Mesothelial cell of epicardium (in vitro differentiated cells): Measurements from ENCODE around the gene MAD1L1. TPM values are rescaled to one million over a fixed set of nuclear protein-coding genes. Genes with fewer than 3 reads are reported as not detected.

Experiments used
- DNase-seq, 2 experiments: peaks; one replicate each; pipeline ENCODE4 v3.0.0; 2021; ENCODE audit warnings: low spot score in 2 of 2; ENCODE audit not compliant: unreplicated experiment in 2 of 2
- H3K27ac Mint-ChIP-seq: 2 replicates; pipeline ENCODE4 v1.8.0; 2021; ENCODE audit warnings: mixed read lengths
- H3K27me3 Mint-ChIP-seq: 2 replicates; pipeline ENCODE4 v1.8.0; 2021; ENCODE audit warnings: low read depth, mixed read lengths
- H3K36me3 Mint-ChIP-seq: 2 replicates; pipeline ENCODE4 v1.8.0; 2021; ENCODE audit warnings: mixed read lengths
- H3K4me1 Mint-ChIP-seq: 2 replicates; pipeline ENCODE4 v1.8.0; 2021; ENCODE audit warnings: mixed read lengths
- H3K4me3 Mint-ChIP-seq: 2 replicates; pipeline ENCODE4 v1.8.0; 2021; ENCODE audit warnings: mild to moderate bottlenecking, moderate library complexity, mixed read lengths
- H3K9me3 Mint-ChIP-seq: 2 replicates; pipeline ENCODE4 v1.8.0; 2021; ENCODE audit warnings: mixed read lengths
- CTCF ChIP-seq: fragments of 200-600 bp; sonication (generic); IDR thresholded peaks from one replicate; pipeline ENCODE4 v1.5.0; 2021; ENCODE audit warnings: antibody characterized with exemption; ENCODE audit not compliant: unreplicated experiment
- total RNA-seq: library from RNA; stranded (reverse); gene quantifications from 3 replicates; pipeline ENCODE4 v1.2.1, GENCODE V29; 2021

MAD1L1 gene
- total RNA-seq, 1 donor from 2014 or later, result 45.0 TPM

- no peak for DNase-seq
- H3K36me3 Mint-ChIP-seq, result no peaks in the 10 kb centered on the region
- H3K4me3 Mint-ChIP-seq, result no peak overlapping the region
- no peak overlapping the region for H3K27ac Mint-ChIP-seq
- TF ChIP-seq CTCF, result no peak
- H3K4me1 Mint-ChIP-seq, result no peaks in the 10 kb centered on the region
- H3K27me3 Mint-ChIP-seq, result no peaks in the 10 kb centered on the region
- no peaks in the 10 kb centered on the region for H3K9me3 Mint-ChIP-seq
Measured at GRCh38 chr7:1902231-1902855, 330.4 kb downstream of the MAD1L1 start.

- Mint-ChIP-seq H3K4me1 (no peaks in the 10 kb centered on the region), H3K36me3 (peaks cover 2% of the 10 kb centered on the region), H3K4me3 (no peak overlapping the region), H3K27me3 (no peaks in the 10 kb centered on the region), H3K9me3 (no peaks in the 10 kb centered on the region), H3K27ac (no peak overlapping the region)
- no peak for DNase-seq
- TF ChIP-seq CTCF, result no peak
Measured at GRCh38 chr7:1901431-1902210, 331.1 kb downstream of the MAD1L1 start.

- no peaks in the 10 kb centered on the region for H3K4me1 Mint-ChIP-seq
- no peaks in the 10 kb centered on the region for H3K9me3 Mint-ChIP-seq
- H3K4me3 Mint-ChIP-seq, result no peak overlapping the region
- no peak overlapping the region for H3K27ac Mint-ChIP-seq
- no peak for DNase-seq
- H3K36me3 Mint-ChIP-seq, result peaks cover 2% of the 10 kb centered on the region
- H3K27me3 Mint-ChIP-seq, result no peaks in the 10 kb centered on the region
- no peak for TF ChIP-seq CTCF
Measured at GRCh38 chr7:1900847-1901246, 331.9 kb downstream of the MAD1L1 start.

- no peaks in the 10 kb centered on the region for H3K27me3 Mint-ChIP-seq
- H3K4me3 Mint-ChIP-seq, result no peak overlapping the region
- TF ChIP-seq CTCF, result no peak
- H3K9me3 Mint-ChIP-seq, result no peaks in the 10 kb centered on the region
- no peaks in the 10 kb centered on the region for H3K4me1 Mint-ChIP-seq
- DNase-seq, result no peak
- peaks cover 2% of the 10 kb centered on the region for H3K36me3 Mint-ChIP-seq
- no peak overlapping the region for H3K27ac Mint-ChIP-seq
Measured at GRCh38 chr7:1899951-1900762, 332.6 kb downstream of the MAD1L1 start.

- peaks cover 2% of the 10 kb centered on the region for H3K36me3 Mint-ChIP-seq
- no peak for DNase-seq
- no peaks in the 10 kb centered on the region for H3K27me3 Mint-ChIP-seq
- H3K4me1 Mint-ChIP-seq, result no peaks in the 10 kb centered on the region
- no peaks in the 10 kb centered on the region for H3K9me3 Mint-ChIP-seq
- TF ChIP-seq CTCF, result no peak
- no peak overlapping the region for H3K27ac Mint-ChIP-seq
- H3K4me3 Mint-ChIP-seq, result no peak overlapping the region
Measured at GRCh38 chr7:1899196-1899595, 333.5 kb downstream of the MAD1L1 start.
